Type B pancreatic cell (in vitro differentiated cells): ENCODE data around the gene CHRD. TPM values are rescaled to one million over a fixed set of nuclear protein-coding genes. Genes with fewer than 3 reads are reported as not detected.

Experiments used
- DNase-seq: peaks from one replicate; pipeline ENCODE4 v3.0.0; 2021; ENCODE audit warnings: mixed read lengths; ENCODE audit not compliant: unreplicated experiment; ENCODE audit errors: extremely low spot score
- H3K27ac Mint-ChIP-seq: 2 replicates; pipeline ENCODE4 v1.8.0; 2021; ENCODE audit warnings: mild to moderate bottlenecking, mixed read lengths
- H3K27me3 Mint-ChIP-seq: 2 replicates; pipeline ENCODE4 v1.8.0; 2021; ENCODE audit warnings: mixed read lengths
- H3K36me3 Mint-ChIP-seq: 2 replicates; pipeline ENCODE4 v1.8.0; 2021; ENCODE audit warnings: mixed read lengths
- H3K4me1 Mint-ChIP-seq: one replicate; pipeline ENCODE4 v1.8.0; 2021; ENCODE audit warnings: mixed read lengths; ENCODE audit not compliant: unreplicated experiment
- H3K4me3 Mint-ChIP-seq: 2 replicates; pipeline ENCODE4 v1.8.0; 2021; ENCODE audit warnings: mild to moderate bottlenecking, mixed read lengths
- H3K9me3 Mint-ChIP-seq: 2 replicates; pipeline ENCODE4 v1.8.0; 2021; ENCODE audit warnings: mixed read lengths
- CTCF ChIP-seq: fragments of 200-600 bp; sonication (generic); conservative IDR thresholded peaks from 2 replicates; pipeline ENCODE4 v1.5.0; 2021; ENCODE audit warnings: antibody characterized with exemption, mild to moderate bottlenecking
- total RNA-seq: library from RNA; stranded (reverse); gene quantifications from 2 replicates; pipeline ENCODE4 v1.2.1, GENCODE V29; 2021; ENCODE audit warnings: low replicate concordance

CHRD gene
- total RNA-seq, 1 donor from 2014 or later = 6.4 TPM

GRCh38 chr3:184350618-184351017 is 29.2 kb upstream of the CHRD start:
- Mint-ChIP-seq H3K4me1 (peaks cover 48% of the 10 kb centered on the region), H3K27me3 (no peaks in the 10 kb centered on the region), H3K4me3 (no peak overlapping the region), H3K36me3 (peaks cover 12% of the 10 kb centered on the region), H3K27ac (no peak overlapping the region), H3K9me3 (no peaks in the 10 kb centered on the region)
- DNase-seq = no peak
- no peak for TF ChIP-seq CTCF

GRCh38 chr3:184351511-184352148 is 28.2 kb upstream of the CHRD start:
- H3K27me3 Mint-ChIP-seq = no peaks in the 10 kb centered on the region
- H3K9me3 Mint-ChIP-seq = no peaks in the 10 kb centered on the region
- TF ChIP-seq CTCF = no peak
- H3K27ac Mint-ChIP-seq = peak overlapping the region; percentile 73
- DNase-seq = no peak
- peak overlapping the region; percentile 59 for H3K4me3 Mint-ChIP-seq
- peaks cover 10% of the 10 kb centered on the region for H3K36me3 Mint-ChIP-seq
- H3K4me1 Mint-ChIP-seq = peaks cover 45% of the 10 kb centered on the region

- no peak for DNase-seq
- Mint-ChIP-seq H3K27me3 (no peaks in the 10 kb centered on the region), H3K4me3 (no peak overlapping the region), H3K4me1 (peaks cover 39% of the 10 kb centered on the region), H3K27ac (peak overlapping the region; percentile 73), H3K36me3 (peaks cover 13% of the 10 kb centered on the region), H3K9me3 (no peaks in the 10 kb centered on the region)
- TF ChIP-seq CTCF = no peak
Observed at GRCh38 chr3:184352149-184352785, 27.6 kb upstream of the CHRD start.

GRCh38 chr3:184352897-184353545 is 26.8 kb upstream of the CHRD start:
- Mint-ChIP-seq H3K9me3 (no peaks in the 10 kb centered on the region), H3K4me3 (no peak overlapping the region), H3K27ac (no peak overlapping the region), H3K27me3 (no peaks in the 10 kb centered on the region), H3K36me3 (peaks cover 13% of the 10 kb centered on the region), H3K4me1 (peaks cover 32% of the 10 kb centered on the region)
- DNase-seq = no peak
- no peak for TF ChIP-seq CTCF

GRCh38 chr3:184353546-184353941 is 26.3 kb upstream of the CHRD start:
- no peak for TF ChIP-seq CTCF
- no peak overlapping the region for H3K27ac Mint-ChIP-seq
- H3K4me1 Mint-ChIP-seq = peaks cover 29% of the 10 kb centered on the region
- peaks cover 13% of the 10 kb centered on the region for H3K36me3 Mint-ChIP-seq
- DNase-seq = no peak
- no peaks in the 10 kb centered on the region for H3K9me3 Mint-ChIP-seq
- no peak overlapping the region for H3K4me3 Mint-ChIP-seq
- H3K27me3 Mint-ChIP-seq = no peaks in the 10 kb centered on the region
